Activated naive CD4-positive, alpha-beta T cell treated with anti-CD3 and anti-CD28 coated beads, Interleukin-2, amount 50 U/mL, for 72 hours (primary cell): ENCODE results near the gene LZIC. TPM values are rescaled to one million over a fixed set of nuclear protein-coding genes. Genes with fewer than 3 reads are reported as not detected.

Source experiments
- ATAC-seq, 2 donors: fragments of 150-1000 bp; cut with Tn5 transposase; 2 replicates each; pipeline ENCODE4 v1.10.0; 2021; ENCODE audit warnings: mild to moderate bottlenecking in 2 of 2, moderate library complexity in 2 of 2
- DNase-seq, 2 donors: peaks; one replicate each; pipeline ENCODE4 v3.0.0; 2021 to 2022; ENCODE audit warnings: low spot score in 2 of 2
- H3K27ac Mint-ChIP-seq, 2 donors: one replicate each; pipeline ENCODE4 v1.8.0; 2022; ENCODE audit warnings: mild to moderate bottlenecking in 2 of 2, mixed read lengths in 2 of 2
- H3K36me3 Mint-ChIP-seq, 2 donors: one replicate each; pipeline ENCODE4 v1.8.0; 2022; ENCODE audit warnings: mixed read lengths in 2 of 2
- H3K9me3 Mint-ChIP-seq, 2 donors: one replicate each; pipeline ENCODE4 v1.8.0; 2022; ENCODE audit warnings: mixed read lengths in 2 of 2
- total RNA-seq, 2 donors: library from RNA; stranded (reverse); gene quantifications; one replicate each; pipeline ENCODE4 v1.2.3, GENCODE V29; 2022

The LZIC gene
- total RNA-seq, 2 donors from 2014 or later: 14.0 to 30.8 TPM

- ATAC-seq: peak in 1 of 2 donors; percentile 4
- H3K36me3 Mint-ChIP-seq: no peaks in the 10 kb centered on the region
- DNase-seq: no peak
- H3K9me3 Mint-ChIP-seq: no peaks in the 10 kb centered on the region
- no peak overlapping the region for H3K27ac Mint-ChIP-seq
Observed at GRCh38 chr1:9900142-9901043, 42.8 kb downstream of the LZIC start.

DNA sequence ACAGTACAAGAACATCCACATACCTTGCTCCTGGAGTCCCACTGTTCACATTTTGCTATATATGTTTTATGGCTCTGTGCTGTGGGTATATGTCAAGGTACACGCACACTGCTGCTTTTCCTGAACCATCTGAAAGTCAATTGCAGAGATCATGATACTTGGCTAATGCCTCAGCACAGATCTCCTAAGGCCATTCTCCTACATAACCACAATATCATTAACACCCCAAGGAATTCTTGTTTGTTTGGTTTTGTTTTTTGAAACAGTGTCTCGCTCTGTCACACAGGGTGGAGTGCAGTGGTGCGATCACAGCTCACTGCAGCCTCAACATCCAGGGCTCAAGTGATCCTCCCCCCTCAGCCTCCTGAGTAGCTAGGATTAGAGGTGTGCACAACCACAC, 49.1 kb downstream of the LZIC start:
- DNase-seq: no peak
- Mint-ChIP-seq H3K9me3 (no peaks in the 10 kb centered on the region), H3K27ac (peak overlapping the region in 1 of 2 donors; percentile 58), H3K36me3 (no peaks in the 10 kb centered on the region)
- ATAC-seq: no peak

DNA sequence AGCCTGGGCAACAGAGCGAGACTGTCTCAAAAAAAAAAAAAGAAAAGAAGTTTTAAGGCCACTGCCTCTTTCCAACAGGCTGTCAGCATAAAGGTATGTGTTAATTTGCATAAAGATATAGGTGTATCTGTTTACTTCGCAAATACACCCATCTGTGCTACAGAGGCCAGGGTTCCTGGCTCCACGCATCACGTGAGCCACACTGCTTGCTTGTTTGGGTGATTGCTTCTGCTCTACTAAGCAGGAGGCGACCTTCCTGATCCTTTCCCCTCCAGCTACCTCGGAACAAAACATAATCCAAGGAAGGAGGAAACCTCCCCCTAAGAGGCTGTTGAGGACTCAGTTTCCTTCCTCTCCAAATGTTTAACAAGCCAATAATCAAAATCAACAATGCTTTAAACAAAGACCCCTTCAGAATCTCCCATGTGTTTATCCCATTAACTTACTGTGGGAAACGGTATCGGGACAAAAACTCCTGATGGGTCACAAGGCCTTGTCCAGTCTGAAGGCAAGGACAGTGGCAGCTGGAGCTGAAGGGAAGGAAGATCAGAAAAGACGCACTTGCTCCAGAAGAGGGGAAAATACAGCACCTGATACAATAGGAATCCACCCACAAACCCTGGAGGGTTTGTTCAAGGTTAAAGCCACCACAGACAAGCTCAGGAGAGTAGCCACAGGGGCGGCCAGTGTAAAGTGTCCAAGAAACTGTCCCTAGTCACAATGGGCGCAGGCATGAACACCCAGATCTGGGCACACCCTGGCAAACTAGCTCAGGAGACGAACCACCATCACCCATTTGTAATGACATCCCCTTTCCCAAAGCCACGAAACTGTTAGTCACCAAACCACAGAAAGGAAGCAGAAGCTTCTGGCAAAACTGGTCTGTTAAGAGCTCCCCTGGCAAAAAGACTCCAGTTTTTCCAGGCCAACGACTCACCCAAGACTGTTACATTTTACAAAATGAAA, 50.3 kb downstream of the LZIC start:
- no peak for DNase-seq
- Mint-ChIP-seq H3K9me3 (no peaks in the 10 kb centered on the region), H3K27ac (peak overlapping the region; percentile 58 to 60), H3K36me3 (no peaks in the 10 kb centered on the region)
- peak in 1 of 2 donors; percentile 43 for ATAC-seq

DNA sequence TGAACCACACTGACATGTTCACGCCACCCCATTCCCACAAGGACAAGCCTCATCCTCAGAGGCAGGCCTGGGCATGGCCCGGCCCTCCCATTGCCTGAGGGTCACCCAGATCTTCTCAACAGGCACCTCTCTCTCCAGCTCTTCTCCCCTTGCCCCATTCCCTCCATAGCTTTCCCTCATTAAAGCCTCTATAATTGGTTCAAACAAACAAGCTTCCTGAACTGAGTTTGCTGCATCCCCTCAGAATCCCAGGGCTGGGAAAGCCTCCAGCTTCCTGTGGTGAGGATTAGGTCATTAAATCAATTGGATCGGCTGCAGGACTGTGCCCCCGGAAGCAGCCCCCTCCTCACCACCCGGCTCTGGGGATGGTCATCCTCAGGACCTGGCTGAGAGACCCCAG, 52.0 kb downstream of the LZIC start:
- no peak overlapping the region for H3K27ac Mint-ChIP-seq
- no peaks in the 10 kb centered on the region for H3K9me3 Mint-ChIP-seq
- ATAC-seq: no peak
- no peak for DNase-seq
- no peaks in the 10 kb centered on the region for H3K36me3 Mint-ChIP-seq

DNA sequence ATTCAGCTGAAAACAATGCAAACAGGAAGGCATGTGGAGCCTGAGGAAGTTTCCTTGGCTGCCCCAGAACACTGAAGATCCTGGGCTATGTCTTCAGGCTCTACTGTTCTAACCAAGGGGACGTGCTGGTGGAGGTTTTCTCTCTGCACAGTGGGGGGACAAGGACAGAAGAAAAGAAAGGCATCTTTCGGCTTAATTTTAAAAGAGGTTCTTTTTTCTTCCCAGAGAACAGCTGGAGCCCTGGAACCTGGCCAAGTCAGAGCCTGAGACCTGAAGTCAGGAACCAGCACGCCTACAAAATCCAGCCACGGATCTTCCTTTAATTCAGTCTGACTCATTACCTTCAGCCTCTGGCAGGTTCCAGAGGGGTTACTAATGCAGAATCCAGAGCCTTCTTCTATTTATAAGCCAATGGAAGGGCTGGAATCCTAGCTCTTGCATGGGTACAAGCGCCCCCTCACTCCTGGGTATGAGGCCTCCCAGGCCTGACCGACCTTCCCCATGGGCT, 52.9 kb downstream of the LZIC start:
- H3K36me3 Mint-ChIP-seq: no peaks in the 10 kb centered on the region
- H3K27ac Mint-ChIP-seq: no peak overlapping the region
- ATAC-seq (no peak), DNase-seq (no peak)
- H3K9me3 Mint-ChIP-seq: no peaks in the 10 kb centered on the region

GRCh38 chr1:9889411-9889810, 53.8 kb downstream of the LZIC start:
- no peaks in the 10 kb centered on the region for H3K36me3 Mint-ChIP-seq
- no peaks in the 10 kb centered on the region for H3K9me3 Mint-ChIP-seq
- H3K27ac Mint-ChIP-seq: no peak overlapping the region
- no peak for ATAC-seq
- DNase-seq: no peak

DNA sequence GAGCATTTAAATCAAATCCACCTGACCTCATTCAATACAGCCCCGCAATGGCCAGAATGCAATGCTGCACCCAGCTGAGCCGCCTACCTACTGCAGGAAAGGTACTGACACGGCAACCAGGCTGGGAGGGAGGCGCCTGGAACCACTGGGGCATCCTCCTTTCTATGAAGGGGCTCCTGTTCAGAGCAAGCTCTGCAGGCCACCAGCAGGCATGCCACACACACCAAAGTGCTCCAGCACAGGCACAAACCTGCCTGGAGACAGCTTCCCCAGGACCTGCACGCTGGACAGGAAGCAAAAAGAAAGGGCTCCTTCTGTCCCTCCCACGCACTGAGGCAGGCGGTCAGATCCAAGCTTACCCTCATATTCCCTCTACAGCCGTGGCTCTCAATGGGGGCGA, 54.3 kb downstream of the LZIC start:
- Mint-ChIP-seq H3K36me3 (no peaks in the 10 kb centered on the region), H3K27ac (no peak overlapping the region), H3K9me3 (no peaks in the 10 kb centered on the region)
- ATAC-seq: no peak
- no peak for DNase-seq

DNA sequence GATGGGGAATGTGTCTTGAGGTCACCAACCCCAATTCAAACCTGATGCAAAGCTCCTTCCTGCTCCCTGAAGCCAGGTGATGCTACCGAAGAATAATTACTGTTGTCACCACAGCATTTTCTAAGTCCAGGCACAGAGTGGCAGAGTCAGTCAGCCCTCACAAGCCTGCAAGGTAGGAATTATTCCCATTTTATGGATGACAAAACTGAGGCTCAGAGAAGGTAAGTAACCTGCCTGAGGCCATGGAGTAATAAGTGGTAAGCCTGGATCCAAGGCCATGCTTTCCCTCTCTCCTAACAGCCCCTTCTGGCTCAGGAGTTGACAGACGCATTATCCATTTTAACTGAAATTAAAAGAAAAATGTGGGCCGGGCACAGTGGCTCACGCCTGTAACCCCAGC, 56.1 kb downstream of the LZIC start:
- DNase-seq: no peak
- ATAC-seq: no peak
- Mint-ChIP-seq H3K36me3 (no peaks in the 10 kb centered on the region), H3K9me3 (no peaks in the 10 kb centered on the region), H3K27ac (no peak overlapping the region)

GRCh38 chr1:9886092-9886742, 57.0 kb downstream of the LZIC start:
- H3K9me3 Mint-ChIP-seq: no peaks in the 10 kb centered on the region
- no peak for ATAC-seq
- DNase-seq: no peak
- no peaks in the 10 kb centered on the region for H3K36me3 Mint-ChIP-seq
- no peak overlapping the region for H3K27ac Mint-ChIP-seq

DNA sequence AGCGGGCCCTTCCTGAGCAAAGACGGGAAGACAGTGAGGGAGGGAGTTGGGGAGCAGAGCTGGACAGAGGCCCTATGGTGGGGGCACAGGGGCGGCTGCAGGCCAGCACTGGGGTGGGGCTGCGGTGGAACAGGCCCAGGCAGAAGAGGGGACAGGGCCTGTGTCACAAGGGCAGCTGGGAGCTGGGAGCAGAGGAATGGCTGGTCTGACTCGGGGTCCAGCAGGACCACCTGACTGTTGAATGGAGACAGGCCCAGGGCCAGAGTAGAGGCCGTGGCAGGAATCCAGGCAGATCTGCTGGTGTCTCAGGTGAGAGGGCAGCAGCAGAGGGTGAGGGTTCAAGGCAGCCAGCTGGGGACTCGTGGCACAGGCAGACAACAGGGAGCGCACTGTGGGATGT, 58.4 kb downstream of the LZIC start:
- Mint-ChIP-seq H3K9me3 (no peaks in the 10 kb centered on the region), H3K36me3 (no peaks in the 10 kb centered on the region), H3K27ac (peak overlapping the region in 1 of 2 donors; percentile 86)
- DNase-seq (no peak), ATAC-seq (no peak)

DNA sequence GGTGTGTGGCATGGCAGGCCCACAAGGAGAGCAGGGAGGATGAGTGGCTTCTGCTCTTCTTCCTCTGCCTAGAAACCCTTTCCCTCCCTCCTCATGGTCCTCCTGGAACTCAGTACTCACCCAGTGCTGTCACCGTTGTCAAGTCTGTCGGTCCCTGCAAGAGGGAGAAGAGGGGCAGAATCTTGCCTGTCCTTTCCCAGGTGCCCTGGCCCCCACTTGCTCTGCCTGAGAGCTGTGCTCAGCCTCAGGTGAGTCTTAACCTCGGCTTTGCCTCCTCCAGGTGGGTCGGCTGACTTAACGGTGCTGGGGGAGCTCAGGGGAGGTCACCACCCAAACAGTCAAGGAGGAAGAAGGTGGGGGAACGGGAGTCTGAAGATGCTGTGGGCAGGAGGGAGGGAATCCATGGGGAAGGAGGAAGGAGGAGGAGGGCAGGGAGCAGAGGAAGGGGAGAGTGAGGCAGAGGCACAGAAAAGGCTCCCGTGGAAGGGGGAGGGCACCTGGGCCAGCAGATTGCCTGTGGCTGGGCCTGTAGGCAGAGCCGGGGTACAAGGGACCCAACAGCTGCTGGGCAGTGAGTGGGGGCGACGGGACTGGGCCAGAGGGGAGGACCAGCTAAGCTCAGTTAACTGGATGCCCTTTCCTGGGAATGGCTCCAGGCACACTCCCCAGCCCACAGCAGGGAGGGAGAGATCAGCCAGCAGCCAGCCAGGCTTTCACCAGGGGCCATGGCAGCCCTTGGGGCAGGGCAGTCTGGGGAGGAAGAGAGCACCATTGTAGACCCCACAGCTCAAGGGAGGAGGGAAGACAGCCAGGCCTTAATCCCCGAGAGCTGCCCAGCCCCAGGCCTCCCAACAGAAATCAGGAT, 59.4 kb downstream of the LZIC start:
- H3K36me3 Mint-ChIP-seq: no peaks in the 10 kb centered on the region
- ATAC-seq (no peak), DNase-seq (no peak)
- peak overlapping the region in 1 of 2 donors; percentile 68 for H3K27ac Mint-ChIP-seq
- H3K9me3 Mint-ChIP-seq: no peaks in the 10 kb centered on the region

DNA sequence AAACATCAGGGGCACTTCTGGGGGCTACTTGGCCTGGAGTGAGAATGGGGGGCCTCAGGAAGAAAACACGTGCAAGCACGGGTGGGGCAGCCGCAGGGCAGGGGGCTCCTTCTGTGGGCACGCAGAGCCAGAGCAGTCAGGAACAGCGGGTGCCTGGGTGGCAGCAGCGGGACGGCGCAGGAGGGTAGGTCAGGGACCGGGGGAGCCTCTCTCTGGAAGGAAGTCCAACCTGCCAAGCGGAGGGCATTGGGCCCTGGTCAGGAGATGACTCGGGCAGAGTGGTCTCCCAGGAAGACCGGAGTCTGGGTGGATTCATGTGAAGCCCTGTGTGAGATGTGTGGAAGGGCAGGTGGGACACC, 60.3 kb downstream of the LZIC start:
- no peak for ATAC-seq
- no peaks in the 10 kb centered on the region for H3K9me3 Mint-ChIP-seq
- DNase-seq: no peak
- peak overlapping the region; percentile 29 to 59 for H3K27ac Mint-ChIP-seq
- no peaks in the 10 kb centered on the region for H3K36me3 Mint-ChIP-seq

- H3K9me3 Mint-ChIP-seq: no peaks in the 10 kb centered on the region
- ATAC-seq (peak; percentile 60 to 94), DNase-seq (peak in 1 of 2 donors; percentile 28)
- H3K36me3 Mint-ChIP-seq: no peaks in the 10 kb centered on the region
- peak overlapping the region; percentile 31 to 59 for H3K27ac Mint-ChIP-seq
Observed at GRCh38 chr1:9882296-9882944, 60.8 kb downstream of the LZIC start.

GRCh38 chr1:9881838-9882249, 61.3 kb downstream of the LZIC start:
- Mint-ChIP-seq H3K9me3 (no peaks in the 10 kb centered on the region), H3K27ac (peak overlapping the region in 1 of 2 donors; percentile 59), H3K36me3 (no peaks in the 10 kb centered on the region)
- peak in 1 of 2 donors; percentile 16 for ATAC-seq
- DNase-seq: no peak
